Fibroblast of skin of scalp (primary cell): ENCODE measurements around the gene TNC.
A peak's percentile ranks its signal among the peaks of the same experiment; 100 is the strongest.

Source experiments
- DNase-seq: peaks from one replicate; pipeline ENCODE4 v3.0.0-alpha.2; 2013

Gene TNC

GRCh38 chr9:115043632-115044031 lies 74.3 kb downstream of the TNC start:
- DNase-seq = no peak

GRCh38 chr9:115042781-115043509 lies 75.0 kb downstream of the TNC start:
- DNase-seq = peak; percentile 86

GRCh38 chr9:115039516-115040120 lies 78.3 kb downstream of the TNC start:
- DNase-seq = no peak

- no peak for DNase-seq
Measured at GRCh38 chr9:115038178-115038577, 79.8 kb downstream of the TNC start.

GRCh38 chr9:115036691-115037090 lies 81.3 kb downstream of the TNC start:
- DNase-seq = no peak

GRCh38 chr9:115035841-115036612 lies 81.9 kb downstream of the TNC start:
- DNase-seq = peak; percentile 93

- DNase-seq = peak; percentile 93
Measured at GRCh38 chr9:115034801-115035200, 83.2 kb downstream of the TNC start.

GRCh38 chr9:115033800-115034199 lies 84.2 kb downstream of the TNC start:
- no peak for DNase-seq

- no peak for DNase-seq
Measured at GRCh38 chr9:115032296-115032695, 85.7 kb downstream of the TNC start.

- no peak for DNase-seq
Measured at GRCh38 chr9:115030006-115030405, 88.0 kb downstream of the TNC start.

GRCh38 chr9:115025721-115026120 lies 92.2 kb downstream of the TNC start:
- no peak for DNase-seq

- DNase-seq = no peak
Measured at GRCh38 chr9:115024925-115025535, 92.9 kb downstream of the TNC start.

- DNase-seq = peak; percentile 99
Measured at GRCh38 chr9:115022760-115023434, 95.1 kb downstream of the TNC start.

- peak; percentile 91 for DNase-seq
Measured at GRCh38 chr9:115018547-115019435, 99.2 kb downstream of the TNC start.

GRCh38 chr9:115016344-115016743 lies 101.6 kb downstream of the TNC start:
- DNase-seq = no peak

GRCh38 chr9:115015018-115015635 lies 102.8 kb downstream of the TNC start:
- peak; percentile 76 for DNase-seq

- no peak for DNase-seq
Measured at GRCh38 chr9:115014438-115014837, 103.5 kb downstream of the TNC start.

- DNase-seq = peak; percentile 80
Measured at GRCh38 chr9:115013998-115014397, 104.0 kb downstream of the TNC start.

GRCh38 chr9:115012486-115012885 lies 105.5 kb downstream of the TNC start:
- DNase-seq = no peak

GRCh38 chr9:115010874-115011273 lies 107.1 kb downstream of the TNC start:
- no peak for DNase-seq
